ENCODE results near the gene PDE4B. TPM values are rescaled to one million over a fixed set of nuclear protein-coding genes. Genes with fewer than 3 reads are reported as not detected.

PDE4B gene
- polyA plus RNA-seq, 1 experiment: 17.6 TPM

DNA sequence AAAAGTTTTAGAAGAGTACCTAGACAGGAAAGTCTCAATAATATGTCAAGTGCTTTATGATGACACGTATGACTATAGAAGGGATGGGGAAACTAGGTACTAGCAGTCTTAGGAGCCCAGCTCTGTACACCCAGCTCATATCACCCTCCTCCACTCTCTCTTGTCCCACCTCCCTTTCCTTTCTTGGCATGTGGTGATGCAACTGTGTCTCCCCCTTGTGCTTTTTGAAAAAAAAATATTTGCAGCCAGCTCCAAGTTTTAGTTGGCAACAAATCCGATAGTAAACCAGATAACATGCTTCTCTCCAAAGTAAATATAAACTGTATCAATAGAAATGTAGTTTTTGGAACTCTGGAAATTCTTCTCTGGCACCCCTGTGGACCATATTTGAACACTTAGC, 280.7 kb downstream of the PDE4B start:
- H3K27me3 ChIP-seq (ENCODE audit: control insufficient read depth, insufficient read depth, low read length): no peaks in the 10 kb centered on the region
- H3K4me3 ChIP-seq (ENCODE audit: low read depth, low read length): no peak overlapping the region
- no peak for DNase-seq (ENCODE audit: low read depth, low spot score)
- POLR2A ChIA-PET: no interaction called here
- H3K27ac ChIP-seq (ENCODE audit: low read depth, low read length): no peak overlapping the region
- TF ChIP-seq, protein P1, sequence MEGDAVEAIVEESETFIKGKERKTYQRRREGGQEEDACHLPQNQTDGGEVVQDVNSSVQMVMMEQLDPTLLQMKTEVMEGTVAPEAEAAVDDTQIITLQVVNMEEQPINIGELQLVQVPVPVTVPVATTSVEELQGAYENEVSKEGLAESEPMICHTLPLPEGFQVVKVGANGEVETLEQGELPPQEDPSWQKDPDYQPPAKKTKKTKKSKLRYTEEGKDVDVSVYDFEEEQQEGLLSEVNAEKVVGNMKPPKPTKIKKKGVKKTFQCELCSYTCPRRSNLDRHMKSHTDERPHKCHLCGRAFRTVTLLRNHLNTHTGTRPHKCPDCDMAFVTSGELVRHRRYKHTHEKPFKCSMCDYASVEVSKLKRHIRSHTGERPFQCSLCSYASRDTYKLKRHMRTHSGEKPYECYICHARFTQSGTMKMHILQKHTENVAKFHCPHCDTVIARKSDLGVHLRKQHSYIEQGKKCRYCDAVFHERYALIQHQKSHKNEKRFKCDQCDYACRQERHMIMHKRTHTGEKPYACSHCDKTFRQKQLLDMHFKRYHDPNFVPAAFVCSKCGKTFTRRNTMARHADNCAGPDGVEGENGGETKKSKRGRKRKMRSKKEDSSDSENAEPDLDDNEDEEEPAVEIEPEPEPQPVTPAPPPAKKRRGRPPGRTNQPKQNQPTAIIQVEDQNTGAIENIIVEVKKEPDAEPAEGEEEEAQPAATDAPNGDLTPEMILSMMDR (IDR thresholded peaks at IDR 0.05; ENCODE audit: low read depth, low read length): no peak
- no peaks in the 10 kb centered on the region for H3K9me3 ChIP-seq (ENCODE audit: control insufficient read depth, insufficient read depth, low read length)
- CTCF ChIA-PET: no interaction called here

DNA sequence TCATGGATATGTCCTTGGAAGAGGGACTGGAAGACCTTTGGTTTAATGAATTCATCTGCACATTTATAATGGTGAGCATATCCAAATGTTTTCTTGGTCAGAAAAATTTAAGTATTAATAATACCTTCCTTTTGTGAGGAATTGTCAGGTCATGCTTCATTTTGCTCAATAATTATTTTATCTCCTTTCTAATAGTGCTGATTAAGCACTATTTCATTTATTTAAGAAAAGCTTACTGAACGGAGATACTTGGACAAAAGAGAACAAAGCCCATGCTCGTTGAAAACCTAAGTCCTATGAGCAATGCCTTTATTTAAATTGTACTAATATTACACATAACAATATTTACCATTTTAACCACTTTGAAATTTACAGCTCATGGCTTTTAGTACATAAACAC, 281.5 kb downstream of the PDE4B start:
- POLR2A ChIA-PET: no interaction called here
- CTCF ChIA-PET: no interaction called here
- no peak for DNase-seq (ENCODE audit: low read depth, low spot score)
- Histone ChIP-seq H3K9me3 (ENCODE audit: control insufficient read depth, insufficient read depth, low read length) (no peaks in the 10 kb centered on the region), H3K27ac (ENCODE audit: low read depth, low read length) (no peak overlapping the region), H3K4me3 (ENCODE audit: low read depth, low read length) (no peak overlapping the region), H3K27me3 (ENCODE audit: control insufficient read depth, insufficient read depth, low read length) (no peaks in the 10 kb centered on the region)
- TF ChIP-seq, protein P1 (IDR thresholded peaks at IDR 0.05; ENCODE audit: low read depth, low read length): no peak

DNA sequence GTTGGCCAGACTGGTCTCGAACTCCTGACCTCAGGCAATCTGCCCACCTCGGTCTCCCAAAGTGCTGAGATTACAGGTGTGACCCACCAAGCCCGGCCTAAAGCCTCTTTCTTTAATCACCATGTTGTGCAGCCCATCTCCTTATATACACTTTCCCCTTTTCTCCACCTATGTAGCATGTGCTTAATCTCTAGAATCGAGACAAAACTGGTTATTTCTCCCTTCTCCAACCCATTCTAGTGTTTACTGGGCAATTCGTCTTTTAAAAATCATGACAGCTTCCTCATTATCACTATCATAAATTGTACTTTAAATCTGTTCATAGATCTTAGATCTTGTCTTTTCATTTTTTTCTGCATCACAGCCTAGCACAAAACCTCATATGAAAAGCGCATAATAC, 285.7 kb downstream of the PDE4B start:
- Histone ChIP-seq H3K27me3 (ENCODE audit: control insufficient read depth, insufficient read depth, low read length) (no peaks in the 10 kb centered on the region), H3K4me3 (ENCODE audit: low read depth, low read length) (no peak overlapping the region), H3K27ac (ENCODE audit: low read depth, low read length) (no peak overlapping the region), H3K9me3 (ENCODE audit: control insufficient read depth, insufficient read depth, low read length) (no peaks in the 10 kb centered on the region)
- no peak for DNase-seq (ENCODE audit: low read depth, low spot score)
- TF ChIP-seq, protein P1 (IDR thresholded peaks at IDR 0.05; ENCODE audit: low read depth, low read length): no peak
- POLR2A ChIA-PET: no interaction called here
- CTCF ChIA-PET: no interaction called here

DNA sequence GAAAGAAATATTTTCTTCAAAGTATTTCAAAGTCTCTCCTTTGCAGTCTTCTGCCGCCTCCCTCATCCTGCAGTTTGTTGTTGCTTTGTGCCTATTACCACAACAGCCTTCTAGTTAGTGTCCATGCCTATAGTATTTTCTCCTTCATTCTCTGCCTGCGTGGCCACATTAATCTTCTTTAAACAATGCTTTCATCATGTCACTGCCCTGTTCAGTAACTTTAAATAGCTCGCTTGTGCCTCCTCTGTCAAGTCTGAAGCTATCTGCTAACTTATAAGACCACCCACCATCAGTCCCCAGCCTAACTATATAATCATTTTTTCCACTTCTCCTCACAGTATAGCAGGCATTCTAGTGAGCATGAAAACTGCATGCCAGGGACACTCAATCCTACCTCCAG, 290.3 kb downstream of the PDE4B start:
- H3K27ac ChIP-seq (ENCODE audit: low read depth, low read length): no peak overlapping the region
- POLR2A ChIA-PET: no interaction called here
- no peaks in the 10 kb centered on the region for H3K9me3 ChIP-seq (ENCODE audit: control insufficient read depth, insufficient read depth, low read length)
- H3K27me3 ChIP-seq (ENCODE audit: control insufficient read depth, insufficient read depth, low read length): no peaks in the 10 kb centered on the region
- TF ChIP-seq, protein P1 (IDR thresholded peaks at IDR 0.05; ENCODE audit: low read depth, low read length): no peak
- CTCF ChIA-PET: no interaction called here
- no peak overlapping the region for H3K4me3 ChIP-seq (ENCODE audit: low read depth, low read length)
- no peak for DNase-seq (ENCODE audit: low read depth, low spot score)

DNA sequence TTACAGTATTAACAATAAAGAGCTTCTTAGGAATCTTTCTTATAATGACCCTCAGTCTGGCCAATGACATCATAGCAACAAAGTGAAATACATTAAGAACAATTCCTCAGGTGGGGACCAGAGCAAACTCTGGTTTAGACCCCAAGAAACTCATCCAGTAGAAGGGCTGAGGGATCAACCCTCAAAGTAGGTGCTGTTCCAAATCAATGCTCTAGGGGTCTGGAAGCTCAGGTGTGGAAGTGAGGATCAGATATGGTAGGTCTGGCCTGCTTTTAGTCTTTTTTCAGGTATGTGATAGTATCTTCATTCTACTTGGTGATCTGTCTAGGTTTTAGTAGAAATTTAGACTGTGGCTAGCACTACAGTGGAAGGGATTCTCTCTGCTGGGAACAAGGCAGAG, 291.7 kb downstream of the PDE4B start:
- ChIA-PET POLR2A (no interaction called here), CTCF (no interaction called here)
- DNase-seq (ENCODE audit: low read depth, low spot score): no peak

More for the DNA sequence above, 291.7 kb downstream of the PDE4B start:
- no peaks in the 10 kb centered on the region for H3K27me3 ChIP-seq (ENCODE audit: control insufficient read depth, insufficient read depth, low read length)
- no peaks in the 10 kb centered on the region for H3K9me3 ChIP-seq (ENCODE audit: control insufficient read depth, insufficient read depth, low read length)
- TF ChIP-seq, protein P1 (IDR thresholded peaks at IDR 0.05; ENCODE audit: low read depth, low read length): no peak
- no peak overlapping the region for H3K27ac ChIP-seq (ENCODE audit: low read depth, low read length)
- H3K4me3 ChIP-seq (ENCODE audit: low read depth, low read length): no peak overlapping the region
